Trophoblast cell (in vitro differentiated cells and primary cell): ENCODE results near the gene PLEKHA1.

Experiments
- DNase-seq, 2 donors: peaks; one replicate each; pipeline ENCODE4 v3.0.0-alpha.2; 2016
- H2AFZ ChIP-seq: 2 replicates; pipeline ENCODE4 v1.6.1; 2013; ENCODE audit warnings: low read length, moderate library complexity, mild to moderate bottlenecking; ENCODE audit not compliant: insufficient read depth, poor library complexity
- H2AK5ac ChIP-seq: 2 replicates; pipeline ENCODE4 v1.6.1; 2013; ENCODE audit warnings: mild to moderate bottlenecking, low read length
- H2BK120ac ChIP-seq: 2 replicates; pipeline ENCODE4 v1.6.1; 2013; ENCODE audit warnings: low read length, mild to moderate bottlenecking, moderate library complexity; ENCODE audit not compliant: insufficient read depth, poor library complexity
- H2BK12ac ChIP-seq: 2 replicates; pipeline ENCODE4 v1.6.1; 2013; ENCODE audit warnings: mild to moderate bottlenecking, low read length, moderate library complexity
- H2BK5ac ChIP-seq: 2 replicates; pipeline ENCODE4 v1.6.1; 2013; ENCODE audit warnings: low read length, low read depth, moderate library complexity, mild to moderate bottlenecking; ENCODE audit not compliant: poor library complexity
- H3K14ac ChIP-seq: 2 replicates; pipeline ENCODE4 v1.6.1; 2013; ENCODE audit warnings: mild to moderate bottlenecking, low read length
- H3K18ac ChIP-seq: 2 replicates; pipeline ENCODE4 v1.6.1; 2013; ENCODE audit warnings: mild to moderate bottlenecking, low read length
- H3K23ac ChIP-seq: 2 replicates; pipeline ENCODE4 v1.6.1; 2013; ENCODE audit warnings: low read length
- H3K27ac ChIP-seq: 2 replicates; pipeline ENCODE4 v1.5.1; 2013; ENCODE audit warnings: low read depth, mild to moderate bottlenecking, inconsistent platforms, low read length, moderate library complexity
- H3K27me3 ChIP-seq: 2 replicates; pipeline ENCODE4 v1.6.1; 2013; ENCODE audit warnings: inconsistent platforms, mild to moderate bottlenecking, low read length, moderate library complexity; ENCODE audit not compliant: insufficient read depth
- H3K36me3 ChIP-seq, 2 experiments: 1 replicate in 1 of 2; 2 replicates in 1 of 2; pipeline ENCODE4 v1.6.1; 2013; ENCODE audit warnings: low read length in 2 of 2, mild to moderate bottlenecking in 2 of 2, moderate library complexity in 1 of 2; ENCODE audit not compliant: insufficient read depth in 2 of 2, control insufficient read depth in 1 of 2
- H3K4ac ChIP-seq: 2 replicates; pipeline ENCODE4 v1.6.1; 2013; ENCODE audit warnings: low read depth, mild to moderate bottlenecking, low read length, moderate library complexity
- H3K4me1 ChIP-seq, 2 experiments: 1 replicate in 1 of 2; 2 replicates in 1 of 2; pipeline ENCODE4 v1.6.1; 2013; ENCODE audit warnings: low read length in 2 of 2, mild to moderate bottlenecking in 2 of 2, moderate library complexity in 1 of 2; ENCODE audit not compliant: insufficient read depth in 2 of 2, control insufficient read depth in 1 of 2
- H3K4me2 ChIP-seq: 2 replicates; pipeline ENCODE4 v1.6.1; 2013; ENCODE audit warnings: inconsistent platforms, mild to moderate bottlenecking, low read length, moderate library complexity
- H3K4me3 ChIP-seq: 2 replicates; pipeline ENCODE4 v1.5.1; 2013; ENCODE audit warnings: mild to moderate bottlenecking, low read depth, low read length, inconsistent platforms
- H3K79me1 ChIP-seq: one replicate; pipeline ENCODE4 v1.6.1; 2013; ENCODE audit warnings: low read length
- H3K79me2 ChIP-seq: 2 replicates; pipeline ENCODE4 v1.6.1; 2013; ENCODE audit warnings: low read length, mild to moderate bottlenecking; ENCODE audit not compliant: control insufficient read depth, insufficient read depth, poor library complexity
- H3K9ac ChIP-seq: 2 replicates; pipeline ENCODE4 v1.6.1; 2013; ENCODE audit warnings: mild to moderate bottlenecking, low read length
- H3K9me3 ChIP-seq: 2 replicates; pipeline ENCODE4 v1.6.1; 2013; ENCODE audit warnings: low read depth, mild to moderate bottlenecking, control low read depth, inconsistent platforms, low read length; ENCODE audit not compliant: insufficient read depth
- H4K12ac ChIP-seq: 2 replicates; pipeline ENCODE4 v1.6.1; 2013; ENCODE audit warnings: low read depth, mild to moderate bottlenecking, low read length, moderate library complexity
- H4K8ac ChIP-seq: 2 replicates; pipeline ENCODE4 v1.6.1; 2013; ENCODE audit warnings: low read depth, mild to moderate bottlenecking, low read length, moderate library complexity
- H4K91ac ChIP-seq: one replicate; pipeline ENCODE4 v1.6.1; 2013; ENCODE audit warnings: low read depth, mild to moderate bottlenecking, low read length, moderate library complexity
- WGBS: extraction: QIAGEN DNeasy Blood & Tissue Kit; methylation state at CpG from one replicate; pipeline ENCODE4 v1.1.7; 2013; ENCODE audit warnings: missing lambda C conversion rate; ENCODE audit not compliant: insufficient read length, insufficient coverage; ENCODE audit errors: extremely low coverage; 5-methylcytosine and 5-hydroxymethylcytosine counted together

PLEKHA1 gene

GRCh38 chr10:122338609-122339441 lies 35.7 kb upstream of the PLEKHA1 start:
- no peaks in the 10 kb centered on the region for H3K79me2 ChIP-seq
- H4K12ac ChIP-seq = no peak overlapping the region
- H3K79me1 ChIP-seq = no peaks in the 10 kb centered on the region
- H2AFZ ChIP-seq = no peak overlapping the region
- no peak overlapping the region for H2BK12ac ChIP-seq
- H3K18ac ChIP-seq = no peak overlapping the region
- no CpG with 5 or more reads among the region's 15 CpGs for WGBS
- H4K8ac ChIP-seq = no peak overlapping the region
- H3K27ac ChIP-seq = no peak overlapping the region
- H3K4me1 ChIP-seq = peaks cover 0 to 6% of the 10 kb centered on the region in 2 experiments
- no peaks in the 10 kb centered on the region for H3K27me3 ChIP-seq
- no peak overlapping the region for H2BK5ac ChIP-seq
- no peak overlapping the region for H3K14ac ChIP-seq
- no peak overlapping the region for H4K91ac ChIP-seq
- no peak overlapping the region for H3K23ac ChIP-seq
- no peaks in the 10 kb centered on the region for H3K36me3 ChIP-seq
- H3K9me3 ChIP-seq = no peaks in the 10 kb centered on the region
- H3K4ac ChIP-seq = no peak overlapping the region
- no peak overlapping the region for H3K9ac ChIP-seq
- H3K4me2 ChIP-seq = no peak overlapping the region
- DNase-seq = no peak
- no peak overlapping the region for H3K4me3 ChIP-seq
- no peak overlapping the region for H2BK120ac ChIP-seq
- no peak overlapping the region for H2AK5ac ChIP-seq

GRCh38 chr10:122341141-122341810 lies 33.2 kb upstream of the PLEKHA1 start:
- Histone ChIP-seq H3K4ac (no peak overlapping the region), H2AK5ac (no peak overlapping the region), H3K23ac (no peak overlapping the region), H2BK12ac (no peak overlapping the region), H3K4me1 (peaks cover 3 to 17% of the 10 kb centered on the region in 2 experiments), H3K9ac (no peak overlapping the region), H4K12ac (no peak overlapping the region), H3K27me3 (no peaks in the 10 kb centered on the region), H2BK120ac (no peak overlapping the region), H3K4me3 (no peak overlapping the region), H3K9me3 (peaks cover 1% of the 10 kb centered on the region), H3K18ac (no peak overlapping the region), H4K8ac (no peak overlapping the region), H2AFZ (no peak overlapping the region), H3K27ac (no peak overlapping the region), H3K14ac (no peak overlapping the region), H2BK5ac (no peak overlapping the region), H4K91ac (no peak overlapping the region), H3K36me3 (no peaks in the 10 kb centered on the region), H3K79me2 (no peaks in the 10 kb centered on the region), H3K79me1 (peaks cover 2% of the 10 kb centered on the region), H3K4me2 (no peak overlapping the region)
- WGBS = no CpG with 5 or more reads among the region's 11 CpGs
- DNase-seq = peak; percentile 81 to 94

- Histone ChIP-seq H2AFZ (no peak overlapping the region), H3K36me3 (no peaks in the 10 kb centered on the region), H3K4ac (no peak overlapping the region), H3K79me1 (peaks cover 2% of the 10 kb centered on the region), H2BK12ac (no peak overlapping the region), H3K18ac (no peak overlapping the region), H2BK5ac (no peak overlapping the region), H4K8ac (no peak overlapping the region), H4K12ac (no peak overlapping the region), H3K27me3 (no peaks in the 10 kb centered on the region), H3K79me2 (no peaks in the 10 kb centered on the region), H3K9me3 (peaks cover 5% of the 10 kb centered on the region), H3K27ac (no peak overlapping the region), H4K91ac (no peak overlapping the region), H3K9ac (peak overlapping the region; percentile 21), H3K4me2 (no peak overlapping the region), H2BK120ac (no peak overlapping the region), H3K23ac (peak overlapping the region; percentile 37), H3K4me3 (no peak overlapping the region), H3K14ac (no peak overlapping the region), H3K4me1 (peaks cover 3 to 17% of the 10 kb centered on the region in 2 experiments), H2AK5ac (no peak overlapping the region)
- no CpG with 5 or more reads among the region's 8 CpGs for WGBS
- peak in 1 of 2 donors; percentile 64 for DNase-seq
These were observed 32.0 kb upstream of the PLEKHA1 start for GRCh38 chr10:122342293-122343134.

GRCh38 chr10:122343135-122343800 lies 31.2 kb upstream of the PLEKHA1 start:
- Histone ChIP-seq H3K4me1 (peaks cover 3 to 17% of the 10 kb centered on the region in 2 experiments), H3K23ac (no peak overlapping the region), H2AK5ac (no peak overlapping the region), H2BK5ac (no peak overlapping the region), H3K36me3 (no peaks in the 10 kb centered on the region), H3K27ac (no peak overlapping the region), H2BK120ac (no peak overlapping the region), H4K91ac (no peak overlapping the region), H2AFZ (no peak overlapping the region), H3K18ac (no peak overlapping the region), H3K9ac (no peak overlapping the region), H3K4ac (no peak overlapping the region), H2BK12ac (no peak overlapping the region), H3K27me3 (no peaks in the 10 kb centered on the region), H3K79me2 (no peaks in the 10 kb centered on the region), H3K4me2 (no peak overlapping the region), H3K9me3 (peaks cover 5% of the 10 kb centered on the region), H4K12ac (no peak overlapping the region), H3K4me3 (no peak overlapping the region), H3K14ac (no peak overlapping the region), H4K8ac (no peak overlapping the region), H3K79me1 (peaks cover 2% of the 10 kb centered on the region)
- no CpG with 5 or more reads among the region's 11 CpGs for WGBS
- peak in 1 of 2 donors; percentile 15 for DNase-seq
